ENCODE results near the gene CCDC159.
"Not testable (repeated sequence)": the region's sequence is repeated elsewhere in the genome, so short reads cannot be mapped to it uniquely, and the experiment has no call there.

Gene CCDC159

GRCh38 chr19:11338121-11338520, 8.2 kb upstream of the CCDC159 start:
- no peak for DNase-seq (ENCODE audit: low read depth, low spot score)

- DNase-seq (ENCODE audit: low read depth, low spot score) = no peak
These were observed 7.6 kb upstream of the CCDC159 start for GRCh38 chr19:11338569-11339253.

- peak; percentile 50 for DNase-seq (ENCODE audit: low read depth, low spot score)
These were observed 6.8 kb upstream of the CCDC159 start, which contains the start of gene RAB3D for GRCh38 chr19:11339254-11340098. Gene RAB3D (minus strand): TSS chr19:11339657. CDS start chr19:11337399, 2,258 bp downstream.

- DNase-seq (ENCODE audit: low read depth, low spot score) = not testable (repeated sequence)
These were observed 6.2 kb upstream of the CCDC159 start for GRCh38 chr19:11340099-11340467.

GRCh38 chr19:11342429-11342828, 3.9 kb upstream of the CCDC159 start:
- DNase-seq (ENCODE audit: low read depth, low spot score) = no peak

GRCh38 chr19:11345122-11345803, 1.1 kb upstream of the CCDC159 start:
- DNase-seq (ENCODE audit: low read depth, low spot score) = no peak

- no peak for DNase-seq (ENCODE audit: low read depth, low spot score)
These were observed 1.3 kb downstream of the CCDC159 start for GRCh38 chr19:11347546-11348039.

- DNase-seq (ENCODE audit: low read depth, low spot score) = no peak
These were observed 2.9 kb downstream of the CCDC159 start for GRCh38 chr19:11349171-11349570.

- DNase-seq (ENCODE audit: low read depth, low spot score) = not testable (repeated sequence)
These were observed 7.8 kb downstream of the CCDC159 start for GRCh38 chr19:11354102-11354501.

GRCh38 chr19:11355160-11356073, 9.1 kb downstream of the CCDC159 start, which contains the start of gene PLPPR2:
Gene PLPPR2 (plus strand): TSS chr19:11355432. CDS start chr19:11357674, 2,242 bp downstream.
- DNase-seq (ENCODE audit: low read depth, low spot score) = peak; percentile 65

GRCh38 chr19:11356074-11356397, 9.7 kb downstream of the CCDC159 start:
- no peak for DNase-seq (ENCODE audit: low read depth, low spot score)

GRCh38 chr19:11356676-11357550, 10.6 kb downstream of the CCDC159 start:
- no peak for DNase-seq (ENCODE audit: low read depth, low spot score)

- no peak for DNase-seq (ENCODE audit: low read depth, low spot score)
These were observed 13.1 kb downstream of the CCDC159 start for GRCh38 chr19:11359421-11359820.

GRCh38 chr19:11361037-11361770, 14.9 kb downstream of the CCDC159 start:
- no peak for DNase-seq (ENCODE audit: low read depth, low spot score)

- DNase-seq (ENCODE audit: low read depth, low spot score) = no peak
These were observed 15.7 kb downstream of the CCDC159 start for GRCh38 chr19:11361771-11362731.

- DNase-seq (ENCODE audit: low read depth, low spot score) = no peak
These were observed 17.6 kb downstream of the CCDC159 start for GRCh38 chr19:11363881-11364280.

- DNase-seq (ENCODE audit: low read depth, low spot score) = no peak
These were observed 18.1 kb downstream of the CCDC159 start for GRCh38 chr19:11364296-11364904.

GRCh38 chr19:11364935-11365334, 18.6 kb downstream of the CCDC159 start:
- no peak for DNase-seq (ENCODE audit: low read depth, low spot score)
